22Rv1 (cell line): ENCODE results near the gene COL1A1.

Experiments used
- ZFX ChIP-seq: fragments of 450-650 bp; IDR thresholded peaks from 2 replicates; pipeline ENCODE4 v1.6.1; 2017; ENCODE audit warnings: antibody characterized with exemption, borderline replicate concordance
- TF ChIP-seq, protein P1 (sequence below): fragments of 450-650 bp; IDR thresholded peaks from 2 replicates; pipeline ENCODE4 v1.5.1; 2017; ENCODE audit warnings: mild to moderate bottlenecking

DNA sequence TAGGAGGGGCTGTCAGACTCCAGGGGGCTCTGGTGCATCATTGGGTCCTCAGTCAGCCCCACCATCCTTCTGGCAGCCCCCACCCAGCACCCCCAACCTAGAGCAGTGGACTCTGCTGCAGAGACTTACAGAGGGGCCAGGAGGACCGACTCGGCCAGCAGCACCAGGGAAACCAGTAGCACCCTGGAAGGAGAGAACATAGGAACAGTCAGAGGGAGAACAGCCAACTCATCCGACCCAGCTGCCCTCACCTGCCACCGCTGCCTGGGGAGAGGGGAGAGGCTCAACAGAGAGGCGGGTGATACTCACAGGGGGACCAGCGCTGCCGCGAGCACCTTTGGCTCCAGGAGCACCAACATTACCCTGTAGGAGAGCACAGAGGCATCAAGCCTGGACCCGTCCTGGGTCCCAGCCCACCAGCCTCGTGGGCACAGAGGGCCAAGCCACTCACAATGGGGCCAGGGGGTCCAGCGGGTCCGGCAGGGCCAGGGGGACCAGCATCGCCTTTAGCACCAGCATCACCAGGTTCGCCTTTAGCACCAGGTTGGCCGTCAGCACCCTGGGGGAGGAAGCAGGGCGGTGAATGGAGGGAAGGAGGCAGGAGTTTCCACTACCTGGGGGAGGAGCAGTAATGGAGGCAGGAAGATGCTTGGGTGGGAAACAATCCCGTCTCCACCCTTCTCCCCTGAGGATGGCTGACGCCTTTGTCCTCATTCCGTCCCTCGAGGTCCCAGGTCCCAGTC lies 11.7 kb downstream of the COL1A1 start:
- TF ChIP-seq, protein P1, sequence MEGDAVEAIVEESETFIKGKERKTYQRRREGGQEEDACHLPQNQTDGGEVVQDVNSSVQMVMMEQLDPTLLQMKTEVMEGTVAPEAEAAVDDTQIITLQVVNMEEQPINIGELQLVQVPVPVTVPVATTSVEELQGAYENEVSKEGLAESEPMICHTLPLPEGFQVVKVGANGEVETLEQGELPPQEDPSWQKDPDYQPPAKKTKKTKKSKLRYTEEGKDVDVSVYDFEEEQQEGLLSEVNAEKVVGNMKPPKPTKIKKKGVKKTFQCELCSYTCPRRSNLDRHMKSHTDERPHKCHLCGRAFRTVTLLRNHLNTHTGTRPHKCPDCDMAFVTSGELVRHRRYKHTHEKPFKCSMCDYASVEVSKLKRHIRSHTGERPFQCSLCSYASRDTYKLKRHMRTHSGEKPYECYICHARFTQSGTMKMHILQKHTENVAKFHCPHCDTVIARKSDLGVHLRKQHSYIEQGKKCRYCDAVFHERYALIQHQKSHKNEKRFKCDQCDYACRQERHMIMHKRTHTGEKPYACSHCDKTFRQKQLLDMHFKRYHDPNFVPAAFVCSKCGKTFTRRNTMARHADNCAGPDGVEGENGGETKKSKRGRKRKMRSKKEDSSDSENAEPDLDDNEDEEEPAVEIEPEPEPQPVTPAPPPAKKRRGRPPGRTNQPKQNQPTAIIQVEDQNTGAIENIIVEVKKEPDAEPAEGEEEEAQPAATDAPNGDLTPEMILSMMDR = no peak
- no peak for TF ChIP-seq ZFX
